Cardiac fibroblast (primary cell): ENCODE results near the gene TMEM209.

Experiments used
- DNase-seq, 2 donors: peaks; one replicate each; pipeline versions ENCODE4 v3.0.0 to v3.0.0-alpha.2; 2010; ENCODE audit warnings: low read depth in 2 of 2
- H3K4me3 ChIP-seq, 2 donors: replicated peaks in 1 of 2; 1 replicate in 1 of 2; 2 replicates in 1 of 2; pipeline ENCODE4 v1.5.1; 2011; ENCODE audit warnings: low read depth in 2 of 2, low read length in 2 of 2, mild to moderate bottlenecking in 2 of 2, moderate library complexity in 1 of 2
- CTCF ChIP-seq: IDR thresholded peaks from one replicate; pipeline ENCODE4 v1.5.1; 2011; ENCODE audit warnings: low read depth, mild to moderate bottlenecking, low read length, inconsistent platforms

The TMEM209 gene

GRCh38 chr7:130213828-130214227 lies 8.6 kb upstream of the TMEM209 start:
- DNase-seq: no peak
- H3K4me3 ChIP-seq: no peak overlapping the region
- no peak for TF ChIP-seq CTCF

- H3K4me3 ChIP-seq: no peak overlapping the region
- TF ChIP-seq CTCF: no peak
- no peak for DNase-seq
Measured at GRCh38 chr7:130210181-130210935, 5.2 kb upstream of the TMEM209 start.

GRCh38 chr7:130208516-130208915 lies 3.3 kb upstream of the TMEM209 start:
- no peak overlapping the region for H3K4me3 ChIP-seq
- no peak for DNase-seq
- no peak for TF ChIP-seq CTCF

- DNase-seq: peak; percentile 55 to 79
- TF ChIP-seq CTCF: no peak
Measured at GRCh38 chr7:130207642-130208041, 2.4 kb upstream of the TMEM209 start, which contains the start of gene SSMEM1. Gene SSMEM1, plus strand, starts transcription at chr7:130207860. Its CDS starts 51 bp downstream, at chr7:130207911.

GRCh38 chr7:130207033-130207432 lies 1.8 kb upstream of the TMEM209 start:
- H3K4me3 ChIP-seq: no peak overlapping the region
- TF ChIP-seq CTCF: no peak
- DNase-seq: peak in 1 of 2 donors; percentile 6

More at GRCh38 chr7:130207642-130208041, 2.4 kb upstream of the TMEM209 start, which contains the start of gene SSMEM1:
- no peak within 1 kb of the TSS for H3K4me3 ChIP-seq

- TF ChIP-seq CTCF: no peak
- DNase-seq: no peak
- no peak overlapping the region for H3K4me3 ChIP-seq
Measured at GRCh38 chr7:130201796-130202195, 3.4 kb downstream of the TMEM209 start.
